ENCODE measurements around the gene TSR1.

DNA sequence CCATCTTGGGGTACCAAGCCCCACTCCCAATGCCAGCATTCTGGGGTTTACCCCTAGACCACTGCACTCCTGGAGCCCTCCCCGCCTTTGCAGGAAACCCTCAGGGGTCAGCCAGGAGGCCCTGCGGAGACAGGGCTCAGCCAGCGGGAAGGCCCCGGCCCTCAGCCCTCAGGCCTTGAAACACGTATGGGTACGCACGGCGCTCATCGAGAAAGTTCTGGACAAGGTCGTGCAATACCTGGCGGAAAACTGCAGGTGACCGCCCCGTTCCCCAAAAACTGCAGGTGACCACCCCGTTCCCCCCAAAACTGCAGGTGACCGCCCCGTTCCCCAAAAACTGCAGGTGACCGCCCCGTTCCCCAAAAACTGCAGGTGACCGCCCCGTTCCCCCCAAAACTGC is 25.8 kb upstream of the TSR1 start:
- TF ChIP-seq, protein P1, sequence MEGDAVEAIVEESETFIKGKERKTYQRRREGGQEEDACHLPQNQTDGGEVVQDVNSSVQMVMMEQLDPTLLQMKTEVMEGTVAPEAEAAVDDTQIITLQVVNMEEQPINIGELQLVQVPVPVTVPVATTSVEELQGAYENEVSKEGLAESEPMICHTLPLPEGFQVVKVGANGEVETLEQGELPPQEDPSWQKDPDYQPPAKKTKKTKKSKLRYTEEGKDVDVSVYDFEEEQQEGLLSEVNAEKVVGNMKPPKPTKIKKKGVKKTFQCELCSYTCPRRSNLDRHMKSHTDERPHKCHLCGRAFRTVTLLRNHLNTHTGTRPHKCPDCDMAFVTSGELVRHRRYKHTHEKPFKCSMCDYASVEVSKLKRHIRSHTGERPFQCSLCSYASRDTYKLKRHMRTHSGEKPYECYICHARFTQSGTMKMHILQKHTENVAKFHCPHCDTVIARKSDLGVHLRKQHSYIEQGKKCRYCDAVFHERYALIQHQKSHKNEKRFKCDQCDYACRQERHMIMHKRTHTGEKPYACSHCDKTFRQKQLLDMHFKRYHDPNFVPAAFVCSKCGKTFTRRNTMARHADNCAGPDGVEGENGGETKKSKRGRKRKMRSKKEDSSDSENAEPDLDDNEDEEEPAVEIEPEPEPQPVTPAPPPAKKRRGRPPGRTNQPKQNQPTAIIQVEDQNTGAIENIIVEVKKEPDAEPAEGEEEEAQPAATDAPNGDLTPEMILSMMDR (conservative IDR thresholded peaks at IDR 0.05; ENCODE audit: low read depth, low read length): no peak
- TF ChIP-seq EZH2phosphoT487 (IDR thresholded peaks at IDR 0.05; ENCODE audit: borderline replicate concordance, low read length) (no peak), EZH2 (IDR thresholded peaks at IDR 0.05; ENCODE audit: low read length, unreplicated experiment) (no peak)

All from PC-3 (cell line).